WTC11 (cell line): ENCODE measurements around the gene C16orf74. TPM values are rescaled to one million over a fixed set of nuclear protein-coding genes. Genes with fewer than 3 reads are reported as not detected.

Source experiments
- ATAC-seq: fragments of 200-7000 bp; cut with Tn5 transposase; 2 replicates; pipeline ENCODE4 v1.10.0; 2021; ENCODE audit warnings: mild to moderate bottlenecking, moderate library complexity
- CTCF ChIA-PET: fragments of 300-600 bp; sonication (Branson Sonifier 250); formaldehyde crosslinking; loops from one replicate; lab custom pipeline; 2021; ENCODE audit warnings: antibody characterized with exemption; lab: Charles Lee
- POLR2A ChIA-PET: fragments of 350-600 bp; sonication (Branson Sonifier 250); formaldehyde crosslinking; loops from one replicate; lab custom pipeline; 2021; ENCODE audit warnings: antibody characterized with exemption; lab: Charles Lee
- DNase-seq: peaks from one replicate; pipeline ENCODE4 v3.0.0; 2021; ENCODE audit warnings: low spot score
- H3K27ac Mint-ChIP-seq: 2 replicates; pipeline ENCODE4 v1.8.0; 2021; ENCODE audit warnings: mixed read lengths
- H3K27me3 Mint-ChIP-seq: 2 replicates; pipeline ENCODE4 v1.8.0; 2021; ENCODE audit warnings: low read depth, mild to moderate bottlenecking, moderate library complexity, mixed read lengths
- H3K36me3 Mint-ChIP-seq: 2 replicates; pipeline ENCODE4 v1.8.0; 2021; ENCODE audit warnings: mixed read lengths
- H3K4me1 Mint-ChIP-seq: 2 replicates; pipeline ENCODE4 v1.8.0; 2022; ENCODE audit warnings: mixed read lengths
- H3K4me3 Mint-ChIP-seq: 2 replicates; pipeline ENCODE4 v1.8.0; 2021; ENCODE audit warnings: mild to moderate bottlenecking, moderate library complexity, mixed read lengths
- H3K9me3 Mint-ChIP-seq: 2 replicates; pipeline ENCODE4 v1.8.0; 2021; ENCODE audit warnings: mixed read lengths
- ATF6 ChIP-seq: sonication (generic); formaldehyde crosslinking; IDR thresholded peaks from 2 replicates; pipeline ENCODE4 v1.8.1; 2023; ENCODE audit warnings: mild to moderate bottlenecking, missing genetic modification reagents
- CREM ChIP-seq: sonication (generic); formaldehyde crosslinking; IDR thresholded peaks from 2 replicates; pipeline ENCODE4 v1.8.1; 2022; ENCODE audit warnings: mild to moderate bottlenecking, missing genetic modification reagents, moderate library complexity
- E2F4 ChIP-seq: sonication (generic); formaldehyde crosslinking; IDR thresholded peaks from 2 replicates; pipeline ENCODE4 v1.8.1; 2022; ENCODE audit warnings: low read depth, mild to moderate bottlenecking, moderate library complexity, missing genetic modification reagents, borderline replicate concordance
- EMX1 ChIP-seq: fragments of 250-450 bp; sonication (Bioruptor Pico); IDR thresholded peaks from 2 replicates; pipeline ENCODE4 v1.8.0; 2021; ENCODE audit warnings: mild to moderate bottlenecking
- ERG ChIP-seq: fragments of 250-450 bp; sonication (Bioruptor Pico); IDR thresholded peaks from 2 replicates; pipeline ENCODE4 v1.8.0; 2021; ENCODE audit warnings: mild to moderate bottlenecking
- FOXP1 ChIP-seq: sonication (generic); formaldehyde crosslinking; IDR thresholded peaks from 2 replicates; pipeline ENCODE4 v1.8.0; 2022; ENCODE audit warnings: missing genetic modification reagents, mild to moderate bottlenecking, moderate library complexity, borderline replicate concordance
- FOXP4 ChIP-seq: sonication (generic); formaldehyde crosslinking; IDR thresholded peaks from 2 replicates; pipeline ENCODE4 v1.8.0; 2022; ENCODE audit warnings: mild to moderate bottlenecking, missing genetic modification reagents
- GABPB1 ChIP-seq: sonication (generic); formaldehyde crosslinking; IDR thresholded peaks from 2 replicates; pipeline ENCODE4 v1.8.1; 2023; ENCODE audit warnings: mild to moderate bottlenecking, missing genetic modification reagents
- MXD4 ChIP-seq: fragments of 250-450 bp; sonication (Bioruptor Pico); IDR thresholded peaks from 2 replicates; pipeline ENCODE4 v1.8.0; 2021; ENCODE audit warnings: mild to moderate bottlenecking, moderate library complexity, borderline replicate concordance
- NFATC4 ChIP-seq: fragments of 250-450 bp; sonication (Bioruptor Pico); IDR thresholded peaks from 2 replicates; pipeline ENCODE4 v1.9.0; 2021; ENCODE audit warnings: mild to moderate bottlenecking
- PRDM15 ChIP-seq: sonication (generic); formaldehyde crosslinking; IDR thresholded peaks from 2 replicates; pipeline ENCODE4 v1.8.0; 2022; ENCODE audit warnings: missing genetic modification reagents
- PRRX2 ChIP-seq: fragments of 250-450 bp; sonication (Bioruptor Pico); IDR thresholded peaks from 2 replicates; pipeline ENCODE4 v1.8.0; 2021; ENCODE audit warnings: mild to moderate bottlenecking
- USF2 ChIP-seq: sonication (generic); formaldehyde crosslinking; IDR thresholded peaks from 2 replicates; pipeline ENCODE4 v1.8.1; 2023; ENCODE audit warnings: mild to moderate bottlenecking, missing genetic modification reagents, moderate library complexity
- ZBTB21 ChIP-seq: sonication (generic); formaldehyde crosslinking; IDR thresholded peaks from 2 replicates; pipeline ENCODE4 v1.8.1; 2023; ENCODE audit warnings: mild to moderate bottlenecking, missing genetic modification reagents, borderline replicate concordance
- ZNF317 ChIP-seq: sonication (generic); formaldehyde crosslinking; IDR thresholded peaks from 2 replicates; pipeline ENCODE4 v1.8.1; 2023; ENCODE audit warnings: low read depth, mild to moderate bottlenecking, moderate library complexity, missing genetic modification reagents, borderline replicate concordance
- ZNF423 ChIP-seq: fragments of 250-450 bp; sonication (Bioruptor Pico); IDR thresholded peaks from 2 replicates; pipeline ENCODE4 v2.1.2; 2022; ENCODE audit warnings: mild to moderate bottlenecking, moderate library complexity
- ZNF532 ChIP-seq: fragments of 250-450 bp; sonication (Bioruptor Pico); IDR thresholded peaks from 2 replicates; pipeline ENCODE4 v1.9.0; 2021; ENCODE audit warnings: mild to moderate bottlenecking, borderline replicate concordance
- total RNA-seq: library from RNA; stranded (reverse); gene quantifications from 3 replicates; pipeline ENCODE4 v1.2.3, GENCODE V29; 2021

C16orf74 gene
- total RNA-seq, 1 experiment from 2014 or later: 8.3 TPM

GRCh38 chr16:85695196-85696128, 55.4 kb downstream of the C16orf74 start (continued):
- TF ChIP-seq PRDM15 (CRISPR knock-in tag) (no peak), GABPB1 (no peak), PRRX2 (CRISPR knock-in tag) (no peak)

GRCh38 chr16:85690469-85691064, 60.3 kb downstream of the C16orf74 start:
- H3K4me1 Mint-ChIP-seq: peaks cover 10% of the 10 kb centered on the region
- ChIA-PET CTCF (interaction anchor here (0.6 to 3.7 kb wide), 3 partner anchors 9 to 268 kb away, joined by 3 to 33 read pairs (median 14); no protein-coding TSS in a partner anchor), POLR2A (no interaction called here)
- H3K36me3 Mint-ChIP-seq: peaks cover 9% of the 10 kb centered on the region; the same call in 1 of the 2 replicates
- ATAC-seq (no peak), DNase-seq (no peak)
- H3K4me3 Mint-ChIP-seq: no peak overlapping the region
- H3K27me3 Mint-ChIP-seq: peaks cover 17% of the 10 kb centered on the region; the same call in 1 of the 2 replicates
- no peak overlapping the region for H3K27ac Mint-ChIP-seq
- no peaks in the 10 kb centered on the region for H3K9me3 Mint-ChIP-seq
- TF ChIP-seq ATF6 (CRISPR knock-in tag) (no peak), PRRX2 (CRISPR knock-in tag) (no peak), ERG (CRISPR knock-in tag) (no peak), FOXP4 (CRISPR knock-in tag) (no peak), NFATC4 (no peak), ZBTB21 (no peak), ZNF317 (CRISPR knock-in tag) (no peak), FOXP1 (CRISPR knock-in tag) (no peak), EMX1 (CRISPR knock-in tag) (no peak), CREM (CRISPR knock-in tag) (no peak), ZNF423 (CRISPR knock-in tag) (no peak), MXD4 (CRISPR knock-in tag) (no peak), USF2 (CRISPR knock-in tag) (no peak), E2F4 (CRISPR knock-in tag) (no peak), ZNF532 (CRISPR knock-in tag) (no peak)
